ENCODE results near the gene RAB31. TPM values are rescaled to one million over a fixed set of nuclear protein-coding genes. Genes with fewer than 3 reads are reported as not detected.

RAB31 gene
- total and polyA plus RNA-seq, 12 donors, result 46.6 to 365 (median 136) TPM

DNA sequence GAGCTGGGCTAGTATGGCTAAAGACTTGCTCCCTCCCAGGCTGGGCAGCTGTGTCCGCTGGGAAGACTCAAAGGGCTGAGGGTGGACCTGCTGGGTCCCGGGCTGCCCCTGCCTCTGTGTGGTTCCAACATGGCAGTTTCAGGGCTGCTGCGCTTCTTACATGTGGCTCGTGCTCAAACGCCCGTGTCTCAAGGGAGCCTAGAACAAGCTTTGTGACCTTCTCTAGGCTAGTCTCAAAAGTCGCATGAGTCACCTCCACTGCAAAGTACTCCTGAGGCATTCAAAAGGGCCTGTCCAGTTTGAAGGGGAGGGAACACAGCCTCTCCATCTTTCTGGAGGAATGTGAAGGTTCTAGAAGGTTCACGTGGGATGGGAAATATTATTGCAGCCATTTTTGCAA lies 44.7 kb upstream of the RAB31 start:
- peak in 4 of 7 donors; percentile 18 to 37 (median 34) for DNase-seq
- Histone ChIP-seq H3K4me1 (replicated peaks in 1 of 2) (no peaks in the 10 kb centered on the region), H3K4me3 (no peak overlapping the region), H3K9me3 (replicated peaks in 1 of 3) (no peaks in the 10 kb centered on the region), H3K27me3 (no peaks in the 10 kb centered on the region), H3K27ac (no peak overlapping the region), H3K36me3 (replicated peaks in 1 of 2) (no peaks in the 10 kb centered on the region)
- 60 to 82% (median 72%) methylated on average over 2 to 8 of the region's 8 CpGs for WGBS, 4 donors
- intact Hi-C loops (cut with DNase I), result no loop called here
- TF ChIP-seq POLR2A (IDR thresholded peaks at IDR 0.05), result no peak
- TF ChIP-seq, protein P1, sequence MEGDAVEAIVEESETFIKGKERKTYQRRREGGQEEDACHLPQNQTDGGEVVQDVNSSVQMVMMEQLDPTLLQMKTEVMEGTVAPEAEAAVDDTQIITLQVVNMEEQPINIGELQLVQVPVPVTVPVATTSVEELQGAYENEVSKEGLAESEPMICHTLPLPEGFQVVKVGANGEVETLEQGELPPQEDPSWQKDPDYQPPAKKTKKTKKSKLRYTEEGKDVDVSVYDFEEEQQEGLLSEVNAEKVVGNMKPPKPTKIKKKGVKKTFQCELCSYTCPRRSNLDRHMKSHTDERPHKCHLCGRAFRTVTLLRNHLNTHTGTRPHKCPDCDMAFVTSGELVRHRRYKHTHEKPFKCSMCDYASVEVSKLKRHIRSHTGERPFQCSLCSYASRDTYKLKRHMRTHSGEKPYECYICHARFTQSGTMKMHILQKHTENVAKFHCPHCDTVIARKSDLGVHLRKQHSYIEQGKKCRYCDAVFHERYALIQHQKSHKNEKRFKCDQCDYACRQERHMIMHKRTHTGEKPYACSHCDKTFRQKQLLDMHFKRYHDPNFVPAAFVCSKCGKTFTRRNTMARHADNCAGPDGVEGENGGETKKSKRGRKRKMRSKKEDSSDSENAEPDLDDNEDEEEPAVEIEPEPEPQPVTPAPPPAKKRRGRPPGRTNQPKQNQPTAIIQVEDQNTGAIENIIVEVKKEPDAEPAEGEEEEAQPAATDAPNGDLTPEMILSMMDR (IDR thresholded peaks at IDR 0.05), result no peak

DNA sequence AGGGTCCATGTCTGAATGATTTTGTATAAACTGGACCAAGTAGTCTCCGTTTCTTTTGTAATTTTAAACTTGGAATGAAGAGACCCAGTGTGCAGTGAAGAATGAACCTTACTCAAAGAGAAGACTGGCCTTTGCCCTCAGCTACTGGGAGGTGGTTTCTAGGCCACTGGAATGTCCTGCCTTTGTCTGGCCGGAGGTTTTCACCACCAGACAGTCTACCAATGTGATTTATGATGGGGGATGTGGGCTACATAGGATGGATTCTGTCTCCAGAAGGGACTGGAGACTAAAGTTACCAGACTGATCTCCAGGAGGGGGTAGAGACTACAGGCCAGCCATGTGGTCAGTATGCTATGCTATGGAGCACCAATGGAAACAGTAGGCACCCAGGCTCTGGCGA lies 42.8 kb upstream of the RAB31 start:
- no peak for TF ChIP-seq POLR2A (IDR thresholded peaks at IDR 0.05)
- TF ChIP-seq, protein P1 (IDR thresholded peaks at IDR 0.05), result no peak
- no peaks in the 10 kb centered on the region for H3K4me1 ChIP-seq (replicated peaks in 1 of 2)
- intact Hi-C loops (cut with DNase I), result no loop called here
- no peak overlapping the region for H3K4me3 ChIP-seq
- H3K9me3 ChIP-seq (replicated peaks in 1 of 3), result no peaks in the 10 kb centered on the region
- H3K36me3 ChIP-seq (replicated peaks in 1 of 2), result no peaks in the 10 kb centered on the region
- no peaks in the 10 kb centered on the region for H3K27me3 ChIP-seq
- no peak for DNase-seq
- WGBS, 4 donors, result 76 to 84% (median 78%) methylated on average over 2 to 3 of the region's 3 CpGs
- no peak overlapping the region for H3K27ac ChIP-seq

- no peaks in the 10 kb centered on the region for H3K27me3 ChIP-seq
- no peak for DNase-seq
- H3K27ac ChIP-seq, result no peak overlapping the region
- intact Hi-C loops (cut with DNase I), result no loop called here
- no peak overlapping the region for H3K4me3 ChIP-seq
- no peak for TF ChIP-seq POLR2A (IDR thresholded peaks at IDR 0.05)
- TF ChIP-seq, protein P1 (IDR thresholded peaks at IDR 0.05), result no peak
- H3K36me3 ChIP-seq (replicated peaks in 1 of 2), result no peaks in the 10 kb centered on the region
- H3K4me1 ChIP-seq (replicated peaks in 1 of 2), result no peaks in the 10 kb centered on the region
- no peaks in the 10 kb centered on the region for H3K9me3 ChIP-seq (replicated peaks in 1 of 3)
- 87 to 91% (median 89%) methylated on average over 3 of the region's 3 CpGs for WGBS, 4 donors
These were observed 41.6 kb upstream of the RAB31 start for GRCh38 chr18:9666548-9666947.

GRCh38 chr18:9669016-9669415 lies 39.1 kb upstream of the RAB31 start:
- H3K9me3 ChIP-seq (replicated peaks in 1 of 3), result no peaks in the 10 kb centered on the region
- 93 to 98% (median 95%) methylated on average over 3 of the region's 3 CpGs for WGBS, 4 donors
- intact Hi-C loops (cut with DNase I), result no loop called here
- H3K4me3 ChIP-seq, result no peak overlapping the region
- H3K27ac ChIP-seq, result no peak overlapping the region
- H3K4me1 ChIP-seq (replicated peaks in 1 of 2), result peaks cover 0 to 9% of the 10 kb centered on the region in 2 donors
- H3K36me3 ChIP-seq (replicated peaks in 1 of 2), result no peaks in the 10 kb centered on the region
- no peak for DNase-seq
- TF ChIP-seq, protein P1 (IDR thresholded peaks at IDR 0.05), result no peak
- no peak for TF ChIP-seq POLR2A (IDR thresholded peaks at IDR 0.05)
- H3K27me3 ChIP-seq, result no peaks in the 10 kb centered on the region
